ENCODE measurements around the gene RADIL. TPM values are rescaled to one million over a fixed set of nuclear protein-coding genes. Genes with fewer than 3 reads are reported as not detected.

The RADIL gene
- total RNA-seq, 2 donors from 2014 or later, result 0.08 to 0.56 TPM

DNA sequence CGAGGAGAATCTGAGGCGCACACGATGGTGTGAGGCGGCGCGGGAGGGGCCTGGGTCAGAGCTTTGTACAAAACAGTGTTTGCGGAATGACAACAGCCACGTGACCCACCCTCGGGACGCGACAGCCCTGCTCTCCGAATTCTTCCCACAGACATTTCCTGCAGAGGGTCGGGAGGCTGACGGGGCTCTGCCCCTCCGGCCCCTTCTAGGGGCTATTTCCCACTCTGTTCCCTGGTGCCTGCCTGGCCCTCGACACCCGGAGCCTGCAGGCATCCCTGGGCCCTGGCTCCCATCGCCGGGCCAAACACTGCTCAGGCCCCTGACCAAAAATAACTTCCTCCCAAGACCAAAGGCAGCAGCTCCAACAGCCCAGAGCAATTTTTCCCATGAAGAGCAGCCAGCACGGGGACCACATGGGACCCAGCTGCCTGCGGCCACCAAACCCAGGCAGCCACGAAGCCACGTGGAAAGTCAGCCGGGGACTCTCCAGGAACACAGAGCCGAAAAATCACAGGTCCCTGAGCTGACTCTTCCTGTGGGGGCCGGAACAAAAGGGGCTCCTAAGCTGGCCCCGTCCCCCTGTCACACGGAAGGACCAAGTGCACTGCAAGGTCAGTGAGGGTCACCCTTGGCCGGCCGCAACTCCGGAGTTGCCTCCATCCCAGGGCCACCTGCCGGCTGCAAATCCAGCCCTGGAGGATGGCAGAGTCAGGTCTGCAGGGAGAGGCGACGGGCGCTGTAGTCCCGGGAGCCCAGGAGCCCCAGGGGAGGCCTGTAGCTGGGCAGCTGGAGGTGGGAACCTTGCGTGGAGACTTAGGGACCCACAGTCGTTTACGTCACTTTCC, 63.7 kb downstream of the RADIL start:
- no peak for ATAC-seq (replicated peaks)
- no peak overlapping the region for H3K4me3 Mint-ChIP-seq
- no peaks in the 10 kb centered on the region for H3K9me3 Mint-ChIP-seq
- peaks cover 7% of the 10 kb centered on the region for H3K27me3 Mint-ChIP-seq
- H3K27ac Mint-ChIP-seq, result no peak overlapping the region
- no peaks in the 10 kb centered on the region for H3K36me3 Mint-ChIP-seq (ENCODE audit: low read depth)
- H3K4me1 Mint-ChIP-seq, result no peaks in the 10 kb centered on the region

DNA sequence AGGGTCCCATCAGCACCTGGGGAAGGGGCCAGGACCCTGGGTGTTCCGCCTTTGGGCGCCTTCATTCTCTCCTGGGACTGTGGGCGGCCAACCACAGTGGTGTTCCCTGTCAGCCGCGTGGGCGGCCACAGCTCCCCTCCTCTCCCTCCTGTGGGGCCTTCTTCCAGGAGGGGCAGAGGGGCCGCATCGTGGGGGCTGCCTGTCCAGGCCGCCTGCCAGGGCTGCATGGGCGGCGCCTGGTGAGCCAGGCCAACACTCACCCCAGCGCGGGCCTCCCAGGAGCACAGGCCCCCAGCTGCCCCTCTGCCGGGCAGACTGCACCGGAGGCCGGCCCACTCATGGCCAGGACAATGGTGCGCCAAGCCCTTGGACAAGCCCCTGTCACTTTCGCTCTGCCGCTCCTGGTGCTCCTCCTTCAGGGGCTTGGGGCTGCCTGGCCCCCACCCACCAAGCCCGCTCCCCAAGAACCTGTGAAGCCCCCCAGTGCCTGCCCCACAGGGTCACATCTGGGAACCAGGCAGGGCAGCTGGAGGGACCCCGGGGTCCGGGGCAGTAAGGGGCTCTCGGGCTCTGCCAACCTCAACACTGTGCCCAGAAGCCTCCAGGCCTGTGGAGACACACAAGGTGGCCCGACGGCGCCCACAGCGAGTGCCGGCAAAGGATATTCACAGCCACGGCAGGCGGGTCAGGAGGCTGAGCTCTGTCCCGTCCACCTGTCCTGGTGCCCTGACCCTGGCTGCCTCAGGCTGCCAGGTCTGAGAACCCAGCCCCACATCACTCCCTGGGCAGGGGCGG, 65.3 kb downstream of the RADIL start:
- Mint-ChIP-seq H3K4me1 (no peaks in the 10 kb centered on the region), H3K4me3 (no peak overlapping the region), H3K9me3 (no peaks in the 10 kb centered on the region), H3K27ac (no peak overlapping the region), H3K27me3 (peaks cover 16% of the 10 kb centered on the region), H3K36me3 (ENCODE audit: low read depth) (no peaks in the 10 kb centered on the region)
- ATAC-seq (replicated peaks), result no peak

DNA sequence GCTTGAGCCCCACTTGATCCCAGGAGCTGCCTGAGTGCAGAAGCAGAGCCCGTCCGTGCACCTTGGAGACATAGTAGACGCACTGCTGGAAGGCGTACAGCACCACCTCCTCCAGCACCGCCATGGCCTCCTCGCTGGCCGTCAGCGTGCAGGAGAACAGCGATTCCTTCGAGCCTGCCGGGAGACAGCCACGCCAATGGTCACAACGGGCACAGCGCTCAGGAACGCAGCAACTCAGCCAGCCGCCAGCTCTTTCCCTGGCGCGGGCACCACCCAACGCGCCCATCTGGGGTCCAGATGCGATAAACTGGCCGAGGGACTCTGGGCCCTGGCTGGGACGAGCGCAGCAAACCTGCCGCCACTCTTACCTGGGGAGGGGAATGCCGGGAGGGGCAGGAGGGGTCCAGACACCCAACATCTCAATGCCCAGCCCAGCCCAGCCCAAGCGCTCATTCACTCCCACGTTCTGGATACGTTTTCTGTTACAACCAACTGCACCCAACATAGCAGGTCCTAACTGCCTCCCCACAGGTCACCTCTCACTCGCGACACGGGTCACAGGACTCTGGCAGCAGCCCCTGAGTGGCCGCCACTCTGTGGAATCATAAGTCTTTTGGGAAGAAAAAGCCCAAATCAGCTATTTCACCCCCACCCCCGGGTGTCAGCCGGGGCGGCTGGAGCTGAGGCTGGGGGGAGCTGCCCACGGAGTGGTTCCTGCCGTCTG, 66.2 kb downstream of the RADIL start:
- no peak for ATAC-seq (replicated peaks)
- Mint-ChIP-seq H3K9me3 (no peaks in the 10 kb centered on the region), H3K4me3 (no peak overlapping the region), H3K36me3 (ENCODE audit: low read depth) (no peaks in the 10 kb centered on the region), H3K27me3 (peaks cover 18% of the 10 kb centered on the region), H3K27ac (no peak overlapping the region), H3K4me1 (no peaks in the 10 kb centered on the region)

DNA sequence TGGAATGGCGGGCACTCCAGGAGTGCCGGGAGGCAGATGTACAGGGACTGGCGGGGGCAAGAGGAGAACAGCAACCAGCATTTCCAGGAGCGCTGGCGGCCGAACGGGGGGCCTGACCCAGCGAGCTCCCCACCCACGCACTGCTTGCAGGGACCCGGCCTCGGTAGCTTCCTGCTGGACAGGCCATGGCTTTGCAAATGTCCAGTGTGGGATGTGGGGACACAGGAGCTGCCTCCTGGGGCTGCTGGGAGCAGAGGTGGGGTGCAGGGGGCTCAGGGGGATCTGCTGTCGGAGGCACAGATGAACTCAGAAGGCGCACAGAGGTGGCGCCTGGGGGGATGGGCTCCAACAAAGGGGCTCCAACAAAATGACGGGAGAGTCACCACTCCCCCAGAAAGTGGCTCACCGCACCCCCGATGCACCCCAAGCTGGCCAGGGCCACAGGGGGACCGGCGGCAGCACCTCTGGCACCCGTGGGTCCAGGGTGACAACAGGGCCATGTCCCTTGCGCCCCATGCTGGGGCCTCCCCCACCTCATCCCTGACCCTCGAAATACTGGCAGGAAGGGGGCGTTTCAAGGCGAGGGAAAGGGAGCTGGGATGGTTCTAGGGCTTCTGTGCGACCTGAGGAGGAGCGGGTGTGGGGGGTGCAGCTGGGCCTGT, 67.0 kb downstream of the RADIL start:
- H3K4me3 Mint-ChIP-seq, result no peak overlapping the region
- ATAC-seq (replicated peaks), result no peak
- no peak overlapping the region for H3K27ac Mint-ChIP-seq
- H3K36me3 Mint-ChIP-seq (ENCODE audit: low read depth), result no peaks in the 10 kb centered on the region
- peaks cover 18% of the 10 kb centered on the region for H3K27me3 Mint-ChIP-seq
- no peaks in the 10 kb centered on the region for H3K4me1 Mint-ChIP-seq
- H3K9me3 Mint-ChIP-seq, result no peaks in the 10 kb centered on the region

DNA sequence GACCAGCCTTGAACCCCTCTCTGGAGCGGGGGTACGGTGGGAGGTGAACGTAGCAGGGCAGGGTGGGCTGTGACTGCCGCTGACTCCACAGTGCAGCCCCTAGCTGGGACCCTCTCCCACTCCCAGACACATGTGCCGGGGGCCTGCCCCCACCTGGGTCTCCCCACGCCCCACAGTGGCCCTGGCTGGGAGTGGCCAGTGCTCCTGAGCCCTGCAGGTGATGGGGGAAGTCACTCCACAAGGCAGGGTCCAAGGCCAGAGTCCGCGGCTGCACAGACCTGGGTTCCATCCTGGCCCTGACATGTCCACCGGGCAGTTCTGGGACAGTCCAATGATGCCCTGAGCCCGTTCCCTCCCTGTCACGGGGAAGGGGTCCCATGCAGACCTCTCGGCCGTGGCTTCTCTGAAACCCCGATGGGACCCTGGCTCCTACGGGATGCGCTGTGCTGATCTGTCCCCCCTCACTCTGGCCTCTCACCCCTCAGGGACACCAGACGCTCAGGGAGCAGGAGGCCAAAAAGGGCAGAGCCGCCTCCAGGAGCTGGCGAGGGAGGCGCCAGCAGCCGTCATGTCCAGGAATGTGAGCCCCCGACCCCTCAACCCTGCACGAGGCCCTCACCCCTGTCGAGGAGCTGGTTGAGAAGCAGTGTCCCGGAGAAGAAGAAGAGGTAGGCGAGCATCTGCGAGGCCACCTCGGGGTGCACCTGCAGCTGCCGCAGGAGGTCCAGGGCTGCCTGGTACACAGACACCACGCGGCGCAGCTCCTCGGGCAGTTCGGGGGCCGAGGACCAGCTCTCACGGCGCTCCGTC, 67.7 kb downstream of the RADIL start:
- Mint-ChIP-seq H3K27ac (no peak overlapping the region), H3K4me3 (no peak overlapping the region), H3K36me3 (ENCODE audit: low read depth) (no peaks in the 10 kb centered on the region), H3K9me3 (no peaks in the 10 kb centered on the region), H3K4me1 (no peaks in the 10 kb centered on the region), H3K27me3 (peaks cover 18% of the 10 kb centered on the region)
- no peak for ATAC-seq (replicated peaks)

DNA sequence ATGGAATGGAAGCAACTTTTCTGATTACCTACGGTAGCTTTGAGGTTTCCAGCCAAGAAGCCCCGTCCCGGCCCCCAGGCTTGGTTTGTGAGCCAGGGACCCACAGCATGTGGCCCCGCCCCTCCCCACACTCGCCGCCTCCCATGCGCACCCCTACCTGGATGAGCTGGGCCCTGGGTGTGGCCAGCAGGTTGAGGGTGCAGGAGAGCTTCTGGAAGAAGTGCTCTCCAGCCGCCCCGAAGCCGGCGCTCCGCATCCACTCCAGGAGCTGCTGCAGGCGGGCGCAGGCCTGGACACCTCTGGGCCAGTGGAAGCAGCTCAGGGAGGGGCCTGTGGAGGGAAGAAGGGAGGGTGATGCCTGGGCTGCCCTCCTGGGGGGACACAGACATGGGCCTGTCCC, 68.4 kb downstream of the RADIL start:
- Mint-ChIP-seq H3K9me3 (no peaks in the 10 kb centered on the region), H3K4me1 (no peaks in the 10 kb centered on the region), H3K27me3 (peaks cover 18% of the 10 kb centered on the region), H3K4me3 (no peak overlapping the region), H3K27ac (no peak overlapping the region), H3K36me3 (ENCODE audit: low read depth) (no peaks in the 10 kb centered on the region)
- no peak for ATAC-seq (replicated peaks)

DNA sequence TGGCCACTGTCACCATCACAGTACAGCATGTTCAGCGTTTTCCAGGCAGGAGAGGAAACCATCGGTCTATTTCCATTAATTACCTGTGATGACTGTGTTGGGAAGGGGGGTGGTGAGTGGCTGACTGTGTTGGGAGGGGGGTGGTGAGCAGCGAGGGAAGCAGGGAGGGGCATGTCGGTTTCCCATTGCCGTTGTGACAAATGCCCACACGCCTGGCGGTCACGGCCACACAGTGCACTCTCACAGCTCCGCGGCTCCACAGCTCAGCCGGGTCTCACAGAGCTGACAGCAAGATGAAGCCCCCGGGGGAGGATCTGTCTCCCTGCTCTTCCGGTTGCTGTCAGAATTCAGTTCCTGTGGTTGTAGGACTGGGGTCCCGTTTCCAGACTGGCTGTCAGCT, 69.1 kb downstream of the RADIL start:
- H3K27ac Mint-ChIP-seq, result no peak overlapping the region
- H3K4me1 Mint-ChIP-seq, result no peaks in the 10 kb centered on the region
- H3K36me3 Mint-ChIP-seq (ENCODE audit: low read depth), result no peaks in the 10 kb centered on the region
- H3K4me3 Mint-ChIP-seq, result no peak overlapping the region
- H3K27me3 Mint-ChIP-seq, result peaks cover 18% of the 10 kb centered on the region
- no peaks in the 10 kb centered on the region for H3K9me3 Mint-ChIP-seq
- no peak for ATAC-seq (replicated peaks)

DNA sequence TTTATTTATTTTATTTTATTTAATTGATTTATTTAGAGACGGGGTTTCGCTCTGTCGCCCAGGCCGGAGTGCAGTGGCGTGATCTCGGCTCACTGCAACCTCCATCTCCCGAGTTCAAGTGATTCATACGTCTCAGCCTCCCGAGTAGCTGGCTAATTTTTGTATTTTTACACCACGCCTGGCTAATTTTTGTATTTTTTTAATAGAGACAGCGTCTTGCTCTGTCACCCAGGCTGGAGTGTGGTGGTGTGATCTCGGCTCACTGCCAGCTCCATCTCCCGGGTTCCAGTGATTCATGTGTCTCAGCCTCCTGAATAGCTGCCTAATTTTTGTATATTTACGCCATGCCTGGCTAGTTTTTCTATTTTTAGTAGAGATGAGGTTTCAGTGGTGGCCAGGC, 73.8 kb downstream of the RADIL start:
- Mint-ChIP-seq H3K27ac (no peak overlapping the region), H3K9me3 (no peaks in the 10 kb centered on the region), H3K36me3 (ENCODE audit: low read depth) (no peaks in the 10 kb centered on the region), H3K4me3 (peak overlapping the region; percentile 19), H3K4me1 (no peaks in the 10 kb centered on the region), H3K27me3 (peaks cover 18% of the 10 kb centered on the region)
- ATAC-seq (replicated peaks), result no peak

DNA sequence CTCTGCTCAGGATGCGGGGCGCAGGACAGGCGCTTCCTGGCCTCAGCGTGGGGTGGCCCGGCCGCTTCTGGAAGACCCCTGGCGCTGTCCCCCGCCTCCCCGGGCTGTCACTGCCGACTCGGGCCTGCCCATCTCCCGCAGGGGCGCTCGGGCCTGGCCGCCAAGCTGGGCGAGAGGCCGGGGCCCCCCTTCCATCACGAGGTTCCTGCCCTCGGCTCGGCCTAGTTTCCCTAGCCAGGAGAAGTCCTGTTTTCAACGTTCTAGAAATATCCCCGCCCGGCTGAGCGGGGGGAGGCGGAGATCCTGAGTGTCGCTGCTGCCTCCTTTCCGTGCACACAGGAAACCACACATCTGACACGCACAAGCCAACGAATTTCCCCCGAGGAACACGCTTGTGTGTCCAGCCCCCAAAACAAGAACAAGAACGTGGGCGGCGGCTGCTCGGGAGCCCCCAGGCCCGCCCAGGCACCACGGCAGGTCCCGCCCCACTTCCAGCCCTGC, 74.4 kb downstream of the RADIL start:
- no peak for ATAC-seq (replicated peaks)
- no peaks in the 10 kb centered on the region for H3K9me3 Mint-ChIP-seq
- H3K4me1 Mint-ChIP-seq, result no peaks in the 10 kb centered on the region
- peak overlapping the region; percentile 19 for H3K4me3 Mint-ChIP-seq
- peaks cover 17% of the 10 kb centered on the region for H3K27me3 Mint-ChIP-seq
- no peaks in the 10 kb centered on the region for H3K36me3 Mint-ChIP-seq (ENCODE audit: low read depth)
- no peak overlapping the region for H3K27ac Mint-ChIP-seq

DNA sequence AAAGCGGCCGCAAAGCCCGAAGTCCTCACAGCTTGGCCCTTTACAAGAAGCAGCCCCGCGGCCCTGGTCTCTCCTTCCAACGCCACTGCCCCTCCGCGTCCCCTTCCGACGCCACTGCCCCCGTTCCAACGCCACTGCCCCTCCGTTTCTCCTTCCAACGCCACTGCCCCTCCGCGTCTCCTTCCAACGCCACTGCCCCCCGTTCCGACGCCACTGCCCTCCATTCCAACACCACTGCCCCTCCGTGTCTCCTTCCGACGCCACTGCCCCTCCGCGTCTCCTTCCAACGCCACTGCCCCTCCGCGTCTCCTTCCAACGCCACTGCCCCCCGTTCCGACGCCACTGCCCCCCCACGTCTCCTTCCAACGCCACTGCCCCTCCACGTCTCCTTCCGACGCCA, 75.0 kb downstream of the RADIL start:
- Mint-ChIP-seq H3K4me3 (no peak overlapping the region), H3K27me3 (peaks cover 15% of the 10 kb centered on the region), H3K36me3 (ENCODE audit: low read depth) (no peaks in the 10 kb centered on the region), H3K27ac (no peak overlapping the region), H3K4me1 (no peaks in the 10 kb centered on the region), H3K9me3 (no peaks in the 10 kb centered on the region)
- no peak for ATAC-seq (replicated peaks)

DNA sequence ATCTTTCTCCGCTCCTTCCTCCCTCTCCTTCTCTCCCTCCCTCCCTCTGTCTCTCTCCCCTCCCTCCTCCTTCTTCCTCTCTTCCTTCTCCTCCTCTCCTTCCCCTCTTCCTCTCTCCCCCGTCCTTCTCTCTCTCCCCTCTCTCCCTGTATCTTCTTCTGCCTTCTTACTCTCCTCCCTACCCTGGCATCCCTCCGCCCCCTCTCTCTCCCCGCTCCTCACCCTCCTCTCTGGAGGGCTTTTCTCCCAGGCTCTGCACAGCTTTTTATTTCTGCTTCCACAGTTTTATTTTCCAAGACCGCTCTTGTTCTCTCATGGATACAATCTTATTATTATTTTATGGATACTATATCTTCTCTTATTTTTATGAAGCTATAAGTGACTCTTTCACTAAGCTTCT, 75.5 kb downstream of the RADIL start:
- Mint-ChIP-seq H3K4me3 (no peak overlapping the region), H3K4me1 (no peaks in the 10 kb centered on the region), H3K9me3 (no peaks in the 10 kb centered on the region), H3K27me3 (peaks cover 9% of the 10 kb centered on the region), H3K27ac (no peak overlapping the region), H3K36me3 (ENCODE audit: low read depth) (no peaks in the 10 kb centered on the region)
- no peak for ATAC-seq (replicated peaks)

DNA sequence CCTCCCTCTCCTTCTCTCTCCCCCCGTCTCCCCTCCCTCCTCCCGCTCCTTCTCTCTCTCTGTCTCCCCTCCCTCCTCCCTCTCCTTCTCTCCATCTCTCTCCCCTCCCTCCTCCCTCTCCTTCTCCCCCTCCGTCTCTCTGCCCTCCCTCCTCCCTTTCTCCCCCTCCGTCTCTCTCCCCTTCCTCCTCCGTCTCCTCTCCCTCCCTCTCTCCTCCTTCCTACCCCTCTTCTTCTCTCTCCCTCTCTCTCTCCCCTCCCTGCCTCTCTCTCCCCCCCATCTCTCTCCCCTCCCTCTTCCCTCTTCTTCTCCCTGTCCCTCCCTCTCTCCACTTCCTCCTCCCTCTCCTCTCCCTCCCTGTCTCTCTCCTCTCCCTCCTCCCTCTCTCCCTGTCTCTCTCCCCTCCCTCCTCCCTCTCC, 75.9 kb downstream of the RADIL start:
- H3K27me3 Mint-ChIP-seq, result peaks cover 5% of the 10 kb centered on the region
- H3K9me3 Mint-ChIP-seq, result no peaks in the 10 kb centered on the region
- no peak for ATAC-seq (replicated peaks)
- no peaks in the 10 kb centered on the region for H3K4me1 Mint-ChIP-seq
- no peaks in the 10 kb centered on the region for H3K36me3 Mint-ChIP-seq (ENCODE audit: low read depth)
- H3K4me3 Mint-ChIP-seq, result no peak overlapping the region
- H3K27ac Mint-ChIP-seq, result no peak overlapping the region

DNA sequence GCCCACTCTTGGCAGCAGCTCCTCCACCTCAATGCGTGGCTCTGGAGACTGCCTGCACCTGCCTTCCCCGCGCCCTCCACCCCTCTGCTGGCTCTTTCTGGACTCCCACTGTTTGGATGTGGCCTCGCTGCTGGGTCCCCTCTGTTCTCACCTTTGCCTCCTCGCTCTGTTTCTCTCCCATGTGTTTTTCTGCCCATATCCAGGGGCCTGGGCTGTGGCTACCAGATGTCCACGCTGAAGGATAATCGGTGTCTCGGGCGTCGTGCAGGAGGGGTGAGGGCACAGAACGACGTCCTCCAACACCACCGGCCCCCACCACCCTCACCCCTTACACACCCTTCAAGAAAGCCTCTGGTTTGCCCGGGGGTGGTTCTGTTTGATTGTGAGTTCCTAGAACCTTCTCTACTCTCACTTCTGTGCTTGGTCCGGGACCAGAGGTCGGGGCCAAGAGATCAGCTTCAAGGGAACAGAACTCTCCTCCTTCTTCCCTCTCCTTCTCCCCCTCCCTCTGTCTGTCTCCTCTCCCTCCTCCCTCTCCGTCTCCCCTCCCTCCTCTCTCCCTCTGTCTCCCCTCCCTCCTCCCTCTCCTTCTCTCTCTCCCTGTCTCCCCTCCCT, 76.4 kb downstream of the RADIL start:
- Mint-ChIP-seq H3K27me3 (peaks cover 3% of the 10 kb centered on the region), H3K4me3 (no peak overlapping the region), H3K4me1 (no peaks in the 10 kb centered on the region), H3K9me3 (no peaks in the 10 kb centered on the region), H3K36me3 (ENCODE audit: low read depth) (no peaks in the 10 kb centered on the region), H3K27ac (no peak overlapping the region)
- no peak for ATAC-seq (replicated peaks)
